Suprapubic skin (tissue), 4 donors: ENCODE data around the gene ABCE1. TPM values are rescaled to one million over a fixed set of nuclear protein-coding genes. Genes with fewer than 3 reads are reported as not detected.

ENCODE experiments used
- DNase-seq, 2 donors: peaks; one replicate each; pipeline ENCODE4 v3.0.0-alpha.2; 2019; ENCODE audit warnings: low spot score in 2 of 2
- H3K27ac ChIP-seq: fragments of 200-600 bp; sonication (generic); one replicate; pipeline ENCODE4 v1.5.1; 2019
- H3K27me3 ChIP-seq: fragments of 200-600 bp; sonication (generic); one replicate; pipeline ENCODE4 v1.5.1; 2019
- H3K36me3 ChIP-seq: fragments of 200-600 bp; sonication (generic); one replicate; pipeline ENCODE4 v1.5.1; 2019
- H3K4me1 ChIP-seq: fragments of 200-600 bp; sonication (generic); one replicate; pipeline ENCODE4 v1.5.1; 2019
- H3K4me3 ChIP-seq: fragments of 200-600 bp; sonication (generic); one replicate; pipeline ENCODE4 v1.5.1; 2019; ENCODE audit warnings: mild to moderate bottlenecking
- H3K9me3 ChIP-seq: fragments of 200-600 bp; sonication (generic); one replicate; pipeline ENCODE4 v1.5.1; 2019
- CTCF ChIP-seq, 2 donors: fragments of 200-600 bp in 1 of 2; fragments of 450-650 bp in 1 of 2; sonication (generic) in 1 of 2; IDR thresholded peaks; one replicate each; pipeline ENCODE4 v1.5.1; 2016 to 2019; ENCODE audit warnings: antibody characterized with exemption in 2 of 2, mild to moderate bottlenecking in 1 of 2, moderate library complexity in 1 of 2
- EP300 ChIP-seq: sonication (generic); formaldehyde crosslinking; IDR thresholded peaks from one replicate; pipeline ENCODE4 v1.6.1; 2017; ENCODE audit warnings: antibody characterized with exemption
- POLR2A ChIP-seq, 2 donors: fragments of 450-650 bp; IDR thresholded peaks; one replicate each; pipeline ENCODE4 v1.6.1; 2017; ENCODE audit warnings: antibody characterized with exemption in 2 of 2, mild to moderate bottlenecking in 2 of 2, moderate library complexity in 2 of 2
- POLR2AphosphoS5 ChIP-seq, 3 donors: sonication (generic); formaldehyde crosslinking; IDR thresholded peaks; one replicate each; pipeline ENCODE4 v1.6.1; 2017; ENCODE audit warnings: antibody characterized with exemption in 3 of 3
- WGBS: methylation state at CpG from one replicate; pipeline ENCODE4 v1.1.5; 2018; 5-methylcytosine and 5-hydroxymethylcytosine counted together
- total RNA-seq, 4 donors: library from RNA; depleted of rRNA; stranded (reverse); fragments of >200 nt; gene quantifications; one replicate each; pipeline ENCODE4 v1.1.0, GENCODE V29; 2016

The ABCE1 gene
- total RNA-seq, 4 donors from 2014 or later = 70.6 to 87.5 (median 75.8) TPM

DNA sequence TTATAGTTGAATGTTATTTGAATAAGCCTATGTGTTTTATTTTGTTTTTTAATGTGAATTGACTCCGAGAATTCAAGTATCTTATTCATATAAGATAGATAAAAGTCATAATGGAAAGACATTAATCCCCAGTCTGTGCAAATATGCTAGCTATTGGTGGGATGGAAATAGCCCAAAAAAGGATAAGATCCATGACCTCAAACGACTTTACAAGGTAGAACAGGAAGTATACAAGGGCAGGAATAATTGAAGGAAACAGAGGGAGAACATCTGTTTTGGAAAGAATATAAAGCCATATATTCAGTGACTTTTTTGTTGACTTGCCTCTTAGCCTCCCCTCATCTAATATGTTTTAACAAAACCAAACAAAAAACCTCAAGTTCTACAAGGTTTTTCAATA is 9.0 kb downstream of the ABCE1 start:
- TF ChIP-seq CTCF (IDR thresholded peaks at IDR 0.05) (no peak), EP300 (no peak), POLR2AphosphoS5 (IDR thresholded peaks at IDR 0.05) (no peak), POLR2A (IDR thresholded peaks at IDR 0.05) (no peak)
- 69% methylated on average over 2 of the region's 2 CpGs for WGBS
- no peak for DNase-seq
- Histone ChIP-seq H3K27ac (no peak overlapping the region), H3K9me3 (no peaks in the 10 kb centered on the region), H3K4me1 (peaks cover 3% of the 10 kb centered on the region), H3K36me3 (peaks cover 63% of the 10 kb centered on the region), H3K4me3 (no peak overlapping the region), H3K27me3 (no peaks in the 10 kb centered on the region)

GRCh38 chr4:145108128-145108527 is 10.0 kb downstream of the ABCE1 start:
- H3K4me3 ChIP-seq = no peak overlapping the region
- no peaks in the 10 kb centered on the region for H3K9me3 ChIP-seq
- TF ChIP-seq POLR2AphosphoS5 (IDR thresholded peaks at IDR 0.05) (no peak), EP300 (no peak), POLR2A (IDR thresholded peaks at IDR 0.05) (no peak), CTCF (IDR thresholded peaks at IDR 0.05) (no peak)
- H3K27ac ChIP-seq = no peak overlapping the region
- no peaks in the 10 kb centered on the region for H3K27me3 ChIP-seq
- DNase-seq = no peak
- no peaks in the 10 kb centered on the region for H3K4me1 ChIP-seq
- peaks cover 73% of the 10 kb centered on the region for H3K36me3 ChIP-seq

GRCh38 chr4:145125396-145125795 is 27.3 kb downstream of the ABCE1 start:
- TF ChIP-seq POLR2A (IDR thresholded peaks at IDR 0.05) = no peak
- peaks cover 84% of the 10 kb centered on the region for H3K36me3 ChIP-seq
- H3K4me1 ChIP-seq = no peaks in the 10 kb centered on the region
- no peak overlapping the region for H3K4me3 ChIP-seq
- 97% methylated on average over 2 of the region's 2 CpGs for WGBS
- no peaks in the 10 kb centered on the region for H3K27me3 ChIP-seq
- no peaks in the 10 kb centered on the region for H3K9me3 ChIP-seq
- no peak overlapping the region for H3K27ac ChIP-seq
- DNase-seq = no peak

GRCh38 chr4:145130130-145130529 is 32.0 kb downstream of the ABCE1 start:
- no peak overlapping the region for H3K4me3 ChIP-seq
- DNase-seq = no peak
- no peak overlapping the region for H3K27ac ChIP-seq
- H3K27me3 ChIP-seq = no peaks in the 10 kb centered on the region
- H3K36me3 ChIP-seq = peaks cover 44% of the 10 kb centered on the region
- TF ChIP-seq CTCF (IDR thresholded peaks at IDR 0.05) (no peak), POLR2AphosphoS5 (IDR thresholded peaks at IDR 0.05) (no peak), EP300 (no peak), POLR2A (IDR thresholded peaks at IDR 0.05) (no peak)
- H3K4me1 ChIP-seq = no peaks in the 10 kb centered on the region
- no peaks in the 10 kb centered on the region for H3K9me3 ChIP-seq

GRCh38 chr4:145130788-145131399 is 32.8 kb downstream of the ABCE1 start:
- Histone ChIP-seq H3K36me3 (peaks cover 37% of the 10 kb centered on the region), H3K27me3 (no peaks in the 10 kb centered on the region), H3K9me3 (no peaks in the 10 kb centered on the region), H3K4me3 (no peak overlapping the region), H3K27ac (no peak overlapping the region), H3K4me1 (peaks cover 3% of the 10 kb centered on the region)
- TF ChIP-seq CTCF (IDR thresholded peaks at IDR 0.05) (no peak), POLR2A (IDR thresholded peaks at IDR 0.05) (no peak), EP300 (no peak), POLR2AphosphoS5 (IDR thresholded peaks at IDR 0.05) (no peak)
- 39% methylated on average over 2 of the region's 2 CpGs for WGBS
- no peak for DNase-seq

DNA sequence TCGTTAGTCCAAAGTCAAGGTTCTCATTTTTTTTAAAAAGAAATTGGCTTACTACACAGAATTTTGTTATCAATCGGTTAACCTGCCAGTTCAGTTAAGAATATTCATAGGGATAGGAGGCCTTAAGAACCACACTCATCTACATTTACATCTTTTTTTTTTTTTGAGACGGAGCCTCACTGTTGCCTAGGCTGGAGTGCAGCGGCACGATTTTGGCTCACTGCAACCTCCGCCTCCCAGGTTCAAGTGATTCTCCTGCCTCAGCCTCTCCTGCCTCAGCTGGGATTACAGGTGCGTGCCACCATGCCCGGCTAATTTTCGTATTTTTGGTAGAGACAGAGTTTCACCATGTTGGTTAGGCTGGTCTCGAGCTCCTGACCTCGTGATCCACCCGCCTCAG is 33.7 kb downstream of the ABCE1 start:
- Histone ChIP-seq H3K9me3 (no peaks in the 10 kb centered on the region), H3K4me3 (no peak overlapping the region), H3K4me1 (peaks cover 3% of the 10 kb centered on the region), H3K27ac (no peak overlapping the region), H3K27me3 (no peaks in the 10 kb centered on the region), H3K36me3 (peaks cover 28% of the 10 kb centered on the region)
- 94% methylated on average over 12 of the region's 12 CpGs for WGBS
- no peak for TF ChIP-seq POLR2A (IDR thresholded peaks at IDR 0.05)
- no peak for TF ChIP-seq CTCF (IDR thresholded peaks at IDR 0.05)
- TF ChIP-seq EP300 = no peak
- no peak for TF ChIP-seq POLR2AphosphoS5 (IDR thresholded peaks at IDR 0.05)
- DNase-seq = no peak
